Activated T-cell treated with anti-CD3 and anti-CD28 coated beads for 24 hours (primary cell): ENCODE measurements around the gene CFAP92.

Source experiments
- DNase-seq: peaks from one replicate; pipeline ENCODE4 v3.0.0-alpha.2; 2020; ENCODE audit warnings: low read depth

The CFAP92 gene

GRCh38 chr3:129004639-129005295, 10.9 kb upstream of the CFAP92 start:
- no peak for DNase-seq

DNA sequence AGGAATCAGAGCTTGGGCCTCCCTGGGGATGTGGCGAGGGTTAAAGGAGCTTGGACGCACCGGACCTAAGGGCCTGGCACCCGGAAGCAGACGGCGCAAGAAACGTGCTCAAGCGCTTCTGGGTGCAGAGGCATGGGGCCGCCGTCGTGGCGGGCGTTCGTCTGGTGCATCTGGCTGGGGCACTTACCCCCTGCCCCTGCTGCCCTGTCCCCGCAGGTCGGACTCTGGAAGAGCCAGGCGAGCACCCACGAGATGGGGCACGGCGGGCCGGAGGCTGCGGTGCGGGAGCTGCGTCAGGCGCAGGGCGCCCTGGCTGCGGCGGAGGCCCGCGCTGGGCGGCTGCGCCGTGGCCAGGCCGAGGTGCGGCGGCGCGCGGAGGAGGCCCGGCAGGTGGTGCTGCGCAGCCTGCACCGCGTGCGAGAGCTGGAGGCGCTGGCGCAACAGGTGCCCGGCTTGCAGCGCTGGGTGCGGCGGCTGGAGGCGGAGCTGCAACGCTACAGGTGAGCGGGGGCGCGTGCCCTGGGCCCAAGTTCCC, 9.8 kb upstream of the CFAP92 start:
- DNase-seq: no peak

- DNase-seq: no peak
Observed at GRCh38 chr3:129002573-129003569, 9.0 kb upstream of the CFAP92 start.

- no peak for DNase-seq
Observed at GRCh38 chr3:129001806-129002572, 8.1 kb upstream of the CFAP92 start.

DNA sequence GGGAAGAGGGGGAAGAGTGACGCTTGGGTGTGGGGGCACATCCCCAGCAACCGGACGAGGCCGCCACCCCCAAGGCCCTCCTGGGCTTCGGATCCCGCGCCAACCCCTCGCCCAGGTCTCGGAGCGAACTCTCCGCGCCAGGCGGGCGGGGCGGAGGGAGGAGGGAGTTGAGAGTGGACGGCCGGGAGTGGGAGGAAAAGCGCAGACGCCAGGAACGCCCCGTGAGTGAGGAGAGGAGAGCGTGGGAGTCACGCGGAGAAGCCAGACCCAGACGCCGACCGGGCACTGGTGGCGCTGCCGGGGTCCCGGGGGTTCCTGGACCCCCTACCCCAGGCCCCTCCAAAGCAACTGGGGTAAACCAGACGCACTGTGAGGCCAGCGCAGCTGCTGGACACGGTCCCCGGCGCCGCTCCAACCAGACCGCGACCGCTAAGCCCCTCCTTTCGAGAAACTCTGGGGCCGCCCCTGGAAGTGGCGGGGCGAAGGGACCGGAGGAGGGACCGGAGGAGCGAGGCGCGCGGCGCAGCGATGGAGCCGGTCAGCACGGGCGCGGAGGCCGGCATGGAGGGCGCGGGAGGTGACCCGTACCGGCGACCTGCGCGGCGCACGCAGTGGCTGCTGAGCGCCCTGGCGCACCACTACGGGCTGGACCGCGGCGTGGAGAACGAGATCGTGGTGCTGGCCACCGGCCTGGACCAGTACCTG, 7.4 kb upstream of the CFAP92 start, which contains the start of gene EFCC1:
EFCC1 (plus strand) TSS at position 204 of the 705 bp plus-strand sequence; CDS start at position 529, 325 bp downstream.
- no peak for DNase-seq

DNA sequence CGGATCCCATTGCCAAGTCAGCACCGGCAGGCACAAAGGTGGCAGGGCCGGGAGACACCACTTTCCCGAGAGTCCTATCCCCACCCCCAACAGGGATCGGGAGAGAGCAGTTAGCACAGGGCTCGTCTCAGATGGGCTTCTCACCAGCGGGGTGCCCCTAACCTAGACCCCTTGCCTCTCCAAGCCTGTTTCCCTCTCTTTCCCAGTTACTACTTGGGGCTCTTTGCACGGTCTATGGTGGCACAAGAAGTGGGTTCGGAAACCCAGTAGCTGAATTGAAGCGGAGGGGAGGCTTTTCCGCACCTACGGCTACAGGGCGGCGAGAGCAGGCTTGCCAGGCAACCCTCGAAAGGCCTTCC, 6.8 kb upstream of the CFAP92 start:
- DNase-seq: no peak

- no peak for DNase-seq
Observed at GRCh38 chr3:128999102-128999501, 5.2 kb upstream of the CFAP92 start.

GRCh38 chr3:128998561-128998960, 4.7 kb upstream of the CFAP92 start:
- DNase-seq: no peak

GRCh38 chr3:128997486-128998133, 3.7 kb upstream of the CFAP92 start:
- DNase-seq: no peak

DNA sequence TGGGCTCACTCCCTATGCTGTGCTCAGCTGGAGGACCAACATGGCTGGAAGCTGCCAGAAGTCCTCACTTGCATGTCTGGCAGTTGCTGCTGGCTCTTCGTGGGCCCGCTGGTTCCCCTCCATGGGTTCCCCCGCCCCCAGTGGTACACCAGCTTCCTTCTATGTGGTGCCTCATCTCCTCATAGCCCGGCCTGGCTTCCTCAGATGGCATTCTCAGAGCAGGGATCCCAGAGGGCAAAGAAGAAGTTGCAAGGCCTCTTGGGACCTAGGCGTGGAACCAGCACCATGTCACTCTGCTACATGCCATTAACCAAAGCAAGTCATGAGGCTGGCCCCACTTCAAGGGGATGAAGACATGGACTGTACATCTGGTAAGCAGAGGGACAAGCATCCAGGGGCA, 2.9 kb upstream of the CFAP92 start:
- DNase-seq: no peak

- no peak for DNase-seq
Observed at GRCh38 chr3:128996200-128996599, 2.3 kb upstream of the CFAP92 start.

- no peak for DNase-seq
Observed at GRCh38 chr3:128995737-128996136, 1.9 kb upstream of the CFAP92 start.

- DNase-seq: no peak
Observed at GRCh38 chr3:128994581-128995546, 988 bp upstream of the CFAP92 start.

DNA sequence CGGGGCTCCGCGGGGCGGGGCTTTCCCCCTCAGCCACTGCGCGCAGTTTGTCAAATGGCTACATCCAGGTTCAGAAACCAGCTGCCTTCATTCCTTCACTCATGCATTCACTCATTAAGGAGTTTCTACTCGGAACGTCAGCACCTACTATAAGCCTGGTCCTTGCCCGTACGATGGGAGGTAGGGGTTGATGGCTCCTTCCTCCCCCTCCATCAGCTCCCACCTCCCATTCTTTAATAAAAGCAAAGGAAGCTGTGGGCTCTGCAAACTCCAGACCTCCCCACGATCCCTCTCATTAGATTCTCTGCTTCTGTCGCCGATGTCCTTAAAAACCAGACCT, 267 bp upstream of the CFAP92 start:
- no peak for DNase-seq

DNA sequence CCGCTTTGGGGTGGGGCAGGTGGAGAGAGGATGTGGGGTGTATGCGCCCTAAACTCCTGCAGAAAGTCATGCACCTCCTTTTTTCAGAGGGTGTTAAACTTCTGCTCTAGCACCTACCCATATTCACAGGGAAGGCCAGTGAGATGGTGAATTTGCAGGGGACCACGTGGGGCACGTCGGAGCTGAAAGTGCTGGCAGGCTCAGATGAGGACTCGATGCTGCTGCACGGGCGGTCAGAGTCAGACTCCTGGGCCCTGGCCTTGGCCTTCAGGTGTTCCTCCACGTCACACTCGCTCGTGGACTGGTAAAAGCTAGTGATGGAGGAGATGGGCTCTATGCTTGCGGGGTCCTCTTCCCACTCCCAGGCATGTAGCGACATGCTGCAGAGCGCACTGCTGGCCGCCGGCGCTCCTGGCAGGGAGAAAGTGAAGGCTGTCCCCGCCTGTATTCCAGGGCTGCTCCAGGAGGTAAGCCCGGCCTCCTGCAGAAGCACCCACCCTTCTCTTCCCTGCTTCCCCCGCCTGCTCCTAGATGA, 883 bp downstream of the CFAP92 start:
- DNase-seq: no peak

- DNase-seq: no peak
Observed at GRCh38 chr3:128991355-128991895, 2.5 kb downstream of the CFAP92 start.

DNA sequence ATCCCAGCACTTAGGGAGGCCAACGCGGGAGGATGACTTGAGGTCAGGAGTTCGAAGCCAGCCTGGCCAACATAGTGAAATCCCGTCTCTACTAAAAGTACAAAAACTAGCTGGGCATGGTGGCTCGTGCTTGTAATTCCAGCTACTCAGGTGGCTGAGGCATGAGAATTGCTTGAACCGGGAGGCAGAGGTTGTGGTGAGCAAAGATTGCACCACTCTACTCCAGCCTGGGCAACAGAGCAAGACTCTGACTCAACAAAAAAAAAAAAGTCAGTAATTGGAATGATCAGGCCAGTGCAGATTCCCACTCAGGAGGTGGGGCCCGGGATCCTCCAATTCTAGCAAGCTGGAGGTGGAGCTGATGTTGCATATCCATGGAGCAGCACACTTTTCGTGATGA, 5.6 kb downstream of the CFAP92 start:
- DNase-seq: no peak

GRCh38 chr3:128987302-128988100, 6.4 kb downstream of the CFAP92 start:
- DNase-seq: no peak

GRCh38 chr3:128984596-128984995, 9.3 kb downstream of the CFAP92 start:
- DNase-seq: no peak
